GM19023 (cell line): Measurements from ENCODE around the gene TRMT11.
"Not testable (repeated sequence)": the region's sequence is repeated elsewhere in the genome, so short reads cannot be mapped to it uniquely, and the experiment has no call there.

ENCODE experiments used
- ATAC-seq: cut with Tn5 transposase; IDR thresholded peaks from one replicate; pipeline ENCODE4 v1.9.1; 2021; ENCODE audit warnings: mild to moderate bottlenecking, moderate library complexity; ENCODE audit not compliant: unreplicated experiment

TRMT11 gene

GRCh38 chr6:126041516-126041915 lies 55.2 kb downstream of the TRMT11 start:
- ATAC-seq = no peak

DNA sequence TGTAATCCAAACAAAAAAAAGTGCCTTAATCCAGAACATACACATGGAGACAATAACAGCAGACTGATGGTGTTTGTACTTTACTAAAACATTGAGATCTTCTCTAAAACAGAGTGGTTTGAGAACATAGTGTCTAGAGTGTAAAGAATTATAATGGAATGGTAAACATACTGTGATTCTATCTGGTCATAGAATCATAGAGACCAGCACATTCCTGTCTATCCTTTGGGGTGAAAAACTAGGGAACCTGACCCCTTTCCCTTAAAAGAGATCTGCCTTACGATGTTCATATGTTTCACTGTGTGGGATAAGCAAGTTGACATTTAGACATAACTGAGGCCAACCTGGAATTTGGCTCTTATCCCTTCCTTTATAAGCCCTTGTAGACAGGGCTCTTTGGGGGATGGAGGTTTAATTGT lies 55.7 kb downstream of the TRMT11 start:
- no peak for ATAC-seq

DNA sequence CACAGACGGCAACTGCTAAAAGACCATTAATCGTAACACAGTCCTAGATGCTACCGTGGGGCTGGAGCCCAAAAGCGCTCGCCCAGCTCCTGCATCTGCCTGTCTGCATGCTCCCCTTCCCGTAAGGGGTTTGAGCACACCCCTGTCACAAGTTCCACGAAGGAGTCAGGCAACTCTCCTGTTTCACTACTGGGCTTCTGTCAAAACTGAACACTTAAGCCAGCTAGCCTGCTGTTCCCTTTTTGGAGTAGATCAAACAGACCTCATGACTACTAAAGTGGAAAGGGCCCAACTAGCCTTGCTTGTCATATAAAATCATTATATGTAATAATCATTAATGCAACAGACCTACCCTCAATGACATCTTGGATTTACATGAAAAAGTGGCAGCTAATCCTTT lies 61.3 kb downstream of the TRMT11 start:
- no peak for ATAC-seq

DNA sequence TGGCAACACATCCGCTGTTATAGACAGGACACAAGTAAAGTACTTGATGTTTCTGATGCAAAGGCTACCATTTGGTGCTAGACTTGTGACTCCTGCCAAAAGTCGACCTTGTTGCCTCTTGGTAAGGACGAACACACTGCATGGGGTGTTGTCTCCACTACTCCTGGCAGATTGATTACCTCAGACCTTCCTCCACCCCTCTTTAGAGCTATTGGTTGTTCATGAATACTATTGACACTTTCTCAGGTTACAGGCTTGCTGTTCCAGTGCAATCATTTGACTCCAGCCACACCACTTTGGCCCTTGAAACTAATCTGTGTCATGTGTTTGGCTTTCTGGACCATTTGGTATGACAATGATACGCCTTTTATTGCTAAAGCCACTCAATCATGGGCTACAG lies 62.3 kb downstream of the TRMT11 start:
- no peak for ATAC-seq

DNA sequence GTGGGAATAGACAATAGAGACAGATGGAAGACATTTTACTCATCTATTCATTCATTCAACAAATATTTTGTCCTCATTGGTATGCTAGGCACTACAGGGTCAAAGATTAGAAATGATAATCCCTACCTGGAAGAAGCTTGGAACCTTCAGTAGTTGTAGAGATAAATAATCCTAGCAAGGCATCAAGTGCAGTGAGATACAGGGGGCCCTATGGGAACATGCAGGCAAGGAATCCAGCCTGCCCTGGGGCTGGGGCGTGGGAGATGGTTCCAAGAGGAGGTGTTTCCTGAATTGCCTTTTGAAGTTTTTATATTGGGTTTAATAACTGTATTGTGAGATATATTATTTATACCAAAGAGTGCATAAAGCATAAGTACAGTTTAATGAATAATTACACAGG lies 64.5 kb downstream of the TRMT11 start:
- no peak for ATAC-seq

- no peak for ATAC-seq
Observed at GRCh38 chr6:126051791-126052190, 65.5 kb downstream of the TRMT11 start.

- ATAC-seq = no peak
Observed at GRCh38 chr6:126052485-126052884, 66.1 kb downstream of the TRMT11 start.

DNA sequence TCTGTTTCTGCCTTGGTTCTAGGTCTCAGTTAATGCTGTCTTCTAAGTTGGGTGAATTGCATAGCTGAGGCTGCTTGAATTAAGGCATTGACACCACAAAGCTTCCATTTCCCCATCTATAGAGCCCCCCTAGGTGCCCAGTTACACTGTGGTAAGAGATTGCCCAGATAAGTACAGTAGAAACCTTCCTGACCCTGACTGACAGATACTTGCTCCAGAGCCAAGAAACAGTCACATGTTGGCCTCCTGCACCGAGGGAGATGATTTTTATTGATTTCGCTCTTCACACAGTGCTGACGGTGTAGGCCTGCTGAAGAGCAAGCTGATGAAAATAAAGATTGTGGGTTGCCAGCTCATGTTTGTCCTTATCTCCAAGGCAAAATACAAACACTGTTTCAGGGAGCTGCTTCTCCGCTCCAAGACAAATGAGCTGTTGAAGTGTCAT lies 67.9 kb downstream of the TRMT11 start:
- ATAC-seq = no peak

- no peak for ATAC-seq
Observed at GRCh38 chr6:126054802-126055201, 68.5 kb downstream of the TRMT11 start.

DNA sequence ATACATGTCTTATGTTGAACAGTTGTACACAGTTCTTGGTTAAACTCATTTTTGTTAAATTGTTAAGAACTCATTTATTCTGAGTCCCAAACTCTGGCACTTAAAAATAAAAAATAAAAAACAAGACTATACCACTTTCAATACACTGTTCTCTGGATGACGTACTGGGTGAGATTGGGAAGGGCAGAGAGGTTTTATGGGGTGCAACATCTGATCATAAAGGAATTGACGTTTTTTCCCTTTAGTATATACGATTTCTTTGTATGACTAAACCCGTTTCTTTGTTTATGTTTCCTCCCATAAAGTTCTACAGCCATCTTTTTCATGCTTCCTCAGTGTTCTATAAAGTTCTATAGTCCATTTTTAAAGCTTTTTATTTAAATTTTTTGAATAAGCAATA lies 69.1 kb downstream of the TRMT11 start:
- no peak for ATAC-seq

DNA sequence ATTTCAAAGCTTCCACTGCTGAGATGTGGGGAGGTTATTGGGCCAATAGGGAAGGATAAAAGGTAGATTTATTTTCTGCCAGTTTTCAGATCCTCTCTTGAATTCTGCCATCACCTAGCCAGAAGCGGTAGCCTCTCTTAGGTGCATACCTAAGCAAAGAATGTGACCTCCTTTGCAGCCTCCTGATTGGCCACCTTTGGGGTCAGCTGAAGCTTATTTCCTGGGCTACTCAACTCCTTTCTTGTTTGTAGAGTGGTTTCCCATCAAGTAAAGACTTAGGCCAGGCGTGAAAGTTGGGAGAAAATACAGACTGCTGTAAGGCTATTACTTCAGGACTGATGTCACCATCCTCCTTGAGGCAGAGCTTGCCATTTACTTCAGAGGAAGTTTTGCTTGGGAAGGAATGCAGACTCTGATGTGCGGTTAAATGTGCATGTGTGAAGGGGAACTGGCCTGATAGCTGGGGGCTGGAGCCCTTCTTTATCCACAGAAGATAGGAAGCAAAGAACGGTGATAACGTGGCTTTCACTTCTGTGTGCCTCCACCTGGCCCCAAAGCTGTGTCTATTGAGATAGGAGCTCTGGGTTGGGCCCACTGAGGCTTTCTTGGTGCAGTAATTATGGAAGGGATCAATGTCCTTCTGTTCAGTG lies 70.1 kb downstream of the TRMT11 start:
- no peak for ATAC-seq

GRCh38 chr6:126058085-126058484 lies 71.7 kb downstream of the TRMT11 start:
- ATAC-seq = not testable (repeated sequence)

GRCh38 chr6:126060400-126060799 lies 74.1 kb downstream of the TRMT11 start:
- no peak for ATAC-seq

GRCh38 chr6:126063512-126064146 lies 77.3 kb downstream of the TRMT11 start:
- ATAC-seq = no peak

GRCh38 chr6:126064257-126064747 lies 78.0 kb downstream of the TRMT11 start:
- no peak for ATAC-seq

GRCh38 chr6:126064748-126065401 lies 78.5 kb downstream of the TRMT11 start:
- ATAC-seq = no peak

GRCh38 chr6:126066053-126067048 lies 80.0 kb downstream of the TRMT11 start:
- no peak for ATAC-seq

- no peak for ATAC-seq
Observed at GRCh38 chr6:126067073-126067472, 80.7 kb downstream of the TRMT11 start.

- ATAC-seq = no peak
Observed at GRCh38 chr6:126069449-126069848, 83.1 kb downstream of the TRMT11 start.

DNA sequence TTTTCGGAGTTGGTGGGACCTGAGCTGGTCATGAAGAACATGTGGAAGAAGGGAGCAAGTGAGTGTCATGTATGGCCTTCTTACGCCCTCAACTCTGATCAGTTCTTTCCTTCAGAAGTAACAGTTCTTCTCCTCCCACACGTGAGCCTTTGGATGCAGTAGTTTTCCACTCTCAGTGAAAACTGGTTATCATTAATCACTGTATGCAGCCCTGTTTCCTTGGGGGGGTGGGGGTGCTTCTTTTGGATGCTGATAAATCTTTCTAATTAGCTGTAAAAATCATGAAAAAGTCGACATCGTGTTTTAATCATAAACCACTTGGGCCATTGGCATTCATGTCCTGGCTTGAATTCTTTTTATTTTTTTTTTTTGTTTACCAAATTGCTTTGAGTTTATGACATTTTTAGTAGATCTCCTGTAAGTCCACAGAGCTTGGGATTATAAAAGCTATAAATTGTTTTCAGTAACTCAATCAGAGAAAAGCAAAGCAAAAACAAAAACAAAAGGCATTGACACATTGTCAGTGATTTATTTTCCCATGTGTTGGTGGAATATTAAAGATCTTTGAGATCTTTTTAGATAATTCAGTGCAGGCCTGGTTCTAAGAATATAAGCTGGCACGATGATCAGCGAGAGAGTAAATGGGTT lies 84.8 kb downstream of the TRMT11 start:
- no peak for ATAC-seq
